DOHH2 (cell line): ENCODE data around the gene LAMA4.

Source experiments
- CTCF ChIP-seq: fragments of 200-600 bp; sonication (generic); IDR thresholded peaks from one replicate; pipeline ENCODE4 v1.5.1; 2014; ENCODE audit warnings: antibody characterized with exemption, mild to moderate bottlenecking, low read depth, low read length; ENCODE audit not compliant: poor library complexity, severe bottlenecking
- EZH2phosphoT487 ChIP-seq: fragments of 200-600 bp; sonication (generic); IDR thresholded peaks from 2 replicates; pipeline ENCODE4 v1.6.1; 2017; ENCODE audit warnings: borderline replicate concordance, mild to moderate bottlenecking, antibody characterized with exemption, low read length, moderate library complexity, mixed read lengths

- TF ChIP-seq CTCF: no peak
- no peak for TF ChIP-seq EZH2phosphoT487
Observed at GRCh38 chr6:112284603-112285002, 30.2 kb upstream of the LAMA4 start.
